H9 (cell line): ENCODE measurements around the gene SH3RF3. TPM values are rescaled to one million over a fixed set of nuclear protein-coding genes. Genes with fewer than 3 reads are reported as not detected.

Experiments
- DNase-seq: peaks from one replicate; pipeline ENCODE4 v3.0.0-alpha.2; 2017
- H2AFZ ChIP-seq: one replicate; pipeline ENCODE4 v1.6.1; 2013; ENCODE audit warnings: mild to moderate bottlenecking, low read length, control low read depth, moderate library complexity
- H2AK5ac ChIP-seq: 2 replicates; pipeline ENCODE4 v1.6.1; 2013; ENCODE audit warnings: low read length, control low read depth, mixed read lengths; ENCODE audit not compliant: insufficient read length
- H2BK120ac ChIP-seq: one replicate; pipeline ENCODE4 v1.6.1; 2013; ENCODE audit warnings: low read depth, mild to moderate bottlenecking, low read length, control low read depth, inconsistent platforms; ENCODE audit not compliant: poor library complexity, severe bottlenecking
- H2BK12ac ChIP-seq: 2 replicates; pipeline ENCODE4 v1.6.1; 2013; ENCODE audit warnings: low read length, control low read depth, mixed read lengths, low read depth; ENCODE audit not compliant: insufficient read length
- H2BK15ac ChIP-seq: 2 replicates; pipeline ENCODE4 v1.6.1; 2013; ENCODE audit warnings: low read depth, low read length, control low read depth
- H2BK20ac ChIP-seq: one replicate; pipeline ENCODE4 v1.6.1; 2013; ENCODE audit warnings: low read depth, mild to moderate bottlenecking, low read length, control low read depth, inconsistent platforms; ENCODE audit not compliant: poor library complexity, severe bottlenecking
- H2BK5ac ChIP-seq: 2 replicates; pipeline ENCODE4 v1.6.1; 2013; ENCODE audit warnings: low read length, control low read depth, mixed read lengths; ENCODE audit not compliant: insufficient read length
- H3K14ac ChIP-seq: 2 replicates; pipeline ENCODE4 v1.6.1; 2013; ENCODE audit warnings: low read length, control low read depth; ENCODE audit not compliant: insufficient read depth
- H3K18ac ChIP-seq: 2 replicates; pipeline ENCODE4 v1.6.1; 2013; ENCODE audit warnings: low read depth, mild to moderate bottlenecking, mixed read lengths, low read length, control low read depth; ENCODE audit not compliant: insufficient read length
- H3K23ac ChIP-seq: 2 replicates; pipeline ENCODE4 v1.6.1; 2013; ENCODE audit warnings: low read length, control low read depth, mixed read lengths, low read depth; ENCODE audit not compliant: insufficient read length
- H3K23me2 ChIP-seq: 2 replicates; pipeline ENCODE4 v1.6.1; 2013; ENCODE audit warnings: low read depth, mild to moderate bottlenecking, mixed read lengths, low read length, control low read depth; ENCODE audit not compliant: insufficient read length, poor library complexity, severe bottlenecking
- H3K27ac ChIP-seq: 2 replicates; pipeline ENCODE4 v1.5.1; 2013; ENCODE audit warnings: low read length, control low read depth, mixed read lengths, low read depth; ENCODE audit not compliant: insufficient read length
- H3K27me3 ChIP-seq: 2 replicates; pipeline ENCODE4 v1.6.1; 2013; ENCODE audit warnings: low read length, control low read depth, inconsistent platforms; ENCODE audit not compliant: insufficient read depth
- H3K4ac ChIP-seq: 2 replicates; pipeline ENCODE4 v1.6.1; 2013; ENCODE audit warnings: low read depth, mild to moderate bottlenecking, control low read depth, inconsistent platforms, low read length, moderate library complexity
- H3K4me1 ChIP-seq: 2 replicates; pipeline ENCODE4 v1.6.1; 2013; ENCODE audit warnings: low read length, control low read depth, inconsistent platforms; ENCODE audit not compliant: insufficient read depth
- H3K4me2 ChIP-seq: 2 replicates; pipeline ENCODE4 v1.6.1; 2013; ENCODE audit warnings: low read length, control low read depth, mixed read lengths; ENCODE audit not compliant: insufficient read length, insufficient read depth
- H3K56ac ChIP-seq: 2 replicates; pipeline ENCODE4 v1.6.1; 2013; ENCODE audit warnings: low read depth, mild to moderate bottlenecking, mixed read lengths, low read length, control low read depth; ENCODE audit not compliant: insufficient read length
- H3K79me1 ChIP-seq: 2 replicates; pipeline ENCODE4 v1.6.1; 2013; ENCODE audit warnings: low read depth, mild to moderate bottlenecking, moderate library complexity, low read length, control low read depth, inconsistent platforms; ENCODE audit not compliant: insufficient read depth, poor library complexity, severe bottlenecking
- H3K79me2 ChIP-seq: 2 replicates; pipeline ENCODE4 v1.6.1; 2013; ENCODE audit warnings: low read length, control low read depth, inconsistent platforms; ENCODE audit not compliant: insufficient read depth
- H3K9ac ChIP-seq: 2 replicates; pipeline ENCODE4 v1.6.1; 2013; ENCODE audit warnings: low read length, control low read depth, mixed read lengths; ENCODE audit not compliant: insufficient read length; ENCODE audit errors: extremely low read depth
- H3K9me3 ChIP-seq: one replicate; pipeline ENCODE4 v1.6.1; 2013; ENCODE audit warnings: low read depth, low read length, inconsistent platforms; ENCODE audit not compliant: control insufficient read depth
- H3T11ph ChIP-seq: one replicate; pipeline ENCODE4 v1.6.1; 2013; ENCODE audit warnings: mild to moderate bottlenecking, low read length, control low read depth, inconsistent platforms
- H4K20me1 ChIP-seq: one replicate; pipeline ENCODE4 v1.6.1; 2013; ENCODE audit not compliant: control insufficient read depth, insufficient read length, insufficient read depth
- H4K5ac ChIP-seq: 2 replicates; pipeline ENCODE4 v1.6.1; 2013; ENCODE audit warnings: low read depth, mild to moderate bottlenecking, mixed read lengths, low read length, control low read depth; ENCODE audit not compliant: insufficient read length
- H4K8ac ChIP-seq: replicated peaks from 2 replicates; pipeline ENCODE4 v1.6.1; 2013; ENCODE audit warnings: low read length, control low read depth, mixed read lengths, low read depth; ENCODE audit not compliant: insufficient read length
- H4K91ac ChIP-seq: 2 replicates; pipeline ENCODE4 v1.6.1; 2013; ENCODE audit warnings: low read depth, mild to moderate bottlenecking, moderate library complexity, mixed read lengths, low read length, control low read depth; ENCODE audit not compliant: insufficient read length
- H3K27ac Mint-ChIP-seq, 3 experiments: 2 replicates in 2 of 3; 3 replicates in 1 of 3; pipeline ENCODE4 v1.8.0; 2020 to 2021; ENCODE audit warnings: mixed read lengths in 3 of 3, mild to moderate bottlenecking in 1 of 3, moderate library complexity in 1 of 3
- H3K27me3 Mint-ChIP-seq: 2 replicates; pipeline ENCODE4 v1.8.0; 2021; ENCODE audit warnings: low read depth, mild to moderate bottlenecking, moderate library complexity, mixed read lengths
- H3K36me3 Mint-ChIP-seq, 3 experiments: 2 replicates in 2 of 3; 3 replicates in 1 of 3; pipeline ENCODE4 v1.8.0; 2020 to 2021; ENCODE audit warnings: low read depth in 3 of 3, mixed read lengths in 3 of 3; ENCODE audit not compliant: insufficient read depth in 1 of 3
- H3K4me1 Mint-ChIP-seq, 2 experiments: 2 replicates each; pipeline ENCODE4 v1.8.0; 2020; ENCODE audit warnings: mixed read lengths in 2 of 2
- H3K4me3 Mint-ChIP-seq, 2 experiments: 2 replicates in 1 of 2; 3 replicates in 1 of 2; pipeline ENCODE4 v1.8.0; 2020 to 2021; ENCODE audit warnings: mild to moderate bottlenecking in 2 of 2, mixed read lengths in 2 of 2, moderate library complexity in 1 of 2
- H3K9me3 Mint-ChIP-seq, 2 experiments: 2 replicates in 1 of 2; 3 replicates in 1 of 2; pipeline ENCODE4 v1.8.0; 2020; ENCODE audit warnings: mild to moderate bottlenecking in 2 of 2, mixed read lengths in 2 of 2, moderate library complexity in 1 of 2
- WGBS: extraction: QIAGEN DNeasy Blood & Tissue Kit; methylation state at CpG from one replicate; pipeline ENCODE4 v1.1.7; 2013; ENCODE audit warnings: missing lambda C conversion rate, low lambda C conversion rate, mixed read lengths; ENCODE audit not compliant: insufficient read length; ENCODE audit errors: extremely low coverage; 5-methylcytosine and 5-hydroxymethylcytosine counted together
- total RNA-seq: library from RNA; stranded (reverse); gene quantifications from 2 replicates; pipeline ENCODE4 v1.2.1, GENCODE V29; 2021
- TF ChIP-seq, protein P1 (sequence below): fragments of 200-600 bp; sonication (generic); conservative IDR thresholded peaks from 3 replicates; pipeline ENCODE4 v1.8.0; 2021; ENCODE audit warnings: antibody characterized with exemption, mild to moderate bottlenecking

The SH3RF3 gene
- total RNA-seq, 1 experiment from 2014 or later = 0.46 TPM

DNA sequence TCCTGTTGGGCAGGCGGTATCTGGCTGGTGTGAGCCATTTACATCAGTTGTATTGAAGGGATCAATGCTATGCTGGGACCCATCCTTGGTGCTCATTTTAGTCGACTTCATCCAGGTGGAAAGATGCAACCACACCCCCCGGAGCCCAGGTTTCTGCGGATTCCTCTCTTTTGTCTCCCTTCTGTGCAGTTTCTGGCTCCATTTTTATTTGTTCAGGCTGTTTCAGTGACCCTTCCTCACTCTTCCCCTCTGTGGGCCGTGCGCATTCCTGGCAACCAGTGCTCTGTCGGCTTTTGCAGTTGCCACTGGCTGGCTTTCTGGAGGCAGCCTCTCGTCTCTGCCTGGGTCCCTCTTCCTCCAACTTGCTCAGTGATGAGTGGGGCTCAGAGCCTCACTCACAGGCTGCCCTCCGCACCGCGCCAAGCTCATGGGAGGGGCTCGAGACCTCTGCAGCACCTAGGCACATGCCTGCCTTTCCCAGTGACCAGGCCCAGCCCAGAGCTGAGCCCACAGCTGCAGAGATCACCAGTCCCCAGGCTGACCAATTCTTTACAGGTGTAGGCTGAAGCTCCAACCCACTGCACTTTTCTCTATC is 12.1 kb downstream of the SH3RF3 start:
- H2AK5ac ChIP-seq = no peak overlapping the region
- DNase-seq = no peak
- H2BK12ac ChIP-seq = no peak overlapping the region
- H4K8ac ChIP-seq = no peak overlapping the region
- H3K27ac ChIP-seq = no peak overlapping the region
- Mint-ChIP-seq H3K27ac (no peak overlapping the region; a peak in 1 of 7 replicates), H3K4me1 (peaks cover 5 to 6% of the 10 kb centered on the region in 2 experiments; a peak in 3 of 4 replicates), H3K9me3 (no peaks in the 10 kb centered on the region), H3K36me3 (no peaks in the 10 kb centered on the region), H3K27me3 (peaks cover 12% of the 10 kb centered on the region), H3K4me3 (no peak overlapping the region)
- H3K79me1 ChIP-seq = no peaks in the 10 kb centered on the region
- H3K18ac ChIP-seq = no peak overlapping the region
- no peak overlapping the region for H2AFZ ChIP-seq
- TF ChIP-seq, protein P1, sequence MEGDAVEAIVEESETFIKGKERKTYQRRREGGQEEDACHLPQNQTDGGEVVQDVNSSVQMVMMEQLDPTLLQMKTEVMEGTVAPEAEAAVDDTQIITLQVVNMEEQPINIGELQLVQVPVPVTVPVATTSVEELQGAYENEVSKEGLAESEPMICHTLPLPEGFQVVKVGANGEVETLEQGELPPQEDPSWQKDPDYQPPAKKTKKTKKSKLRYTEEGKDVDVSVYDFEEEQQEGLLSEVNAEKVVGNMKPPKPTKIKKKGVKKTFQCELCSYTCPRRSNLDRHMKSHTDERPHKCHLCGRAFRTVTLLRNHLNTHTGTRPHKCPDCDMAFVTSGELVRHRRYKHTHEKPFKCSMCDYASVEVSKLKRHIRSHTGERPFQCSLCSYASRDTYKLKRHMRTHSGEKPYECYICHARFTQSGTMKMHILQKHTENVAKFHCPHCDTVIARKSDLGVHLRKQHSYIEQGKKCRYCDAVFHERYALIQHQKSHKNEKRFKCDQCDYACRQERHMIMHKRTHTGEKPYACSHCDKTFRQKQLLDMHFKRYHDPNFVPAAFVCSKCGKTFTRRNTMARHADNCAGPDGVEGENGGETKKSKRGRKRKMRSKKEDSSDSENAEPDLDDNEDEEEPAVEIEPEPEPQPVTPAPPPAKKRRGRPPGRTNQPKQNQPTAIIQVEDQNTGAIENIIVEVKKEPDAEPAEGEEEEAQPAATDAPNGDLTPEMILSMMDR = no peak
- no CpG with 5 or more reads among the region's 12 CpGs for WGBS
- no peak overlapping the region for H2BK120ac ChIP-seq
- H3K9ac ChIP-seq = no peak overlapping the region
- H2BK15ac ChIP-seq = no peak overlapping the region
- H3K4me1 ChIP-seq = no peaks in the 10 kb centered on the region
- no peak overlapping the region for H3K4ac ChIP-seq
- no peaks in the 10 kb centered on the region for H3K9me3 ChIP-seq
- no peak overlapping the region for H3K4me2 ChIP-seq
- H3K14ac ChIP-seq = no peak overlapping the region; the same call in 1 of the 2 replicates
- H3T11ph ChIP-seq = no peak overlapping the region
- H3K23me2 ChIP-seq = no peaks in the 10 kb centered on the region
- H3K27me3 ChIP-seq = no peaks in the 10 kb centered on the region; the same call in 1 of the 2 replicates
- H4K5ac ChIP-seq = no peak overlapping the region
- no peaks in the 10 kb centered on the region for H4K20me1 ChIP-seq
- H3K23ac ChIP-seq = no peak overlapping the region
- H3K79me2 ChIP-seq = no peaks in the 10 kb centered on the region
- no peak overlapping the region for H4K91ac ChIP-seq
- no peak overlapping the region for H3K56ac ChIP-seq
- H2BK20ac ChIP-seq = no peak overlapping the region
- no peak overlapping the region for H2BK5ac ChIP-seq
